SK-N-DZ (cell line): ENCODE data around the gene MZB1. TPM values are rescaled to one million over a fixed set of nuclear protein-coding genes. Genes with fewer than 3 reads are reported as not detected.

ENCODE experiments used
- DNase-seq: peaks from one replicate; pipeline ENCODE4 v3.0.0-alpha.2; 2015; ENCODE audit warnings: low spot score
- polyA plus RNA-seq, 2 experiments: library from polyadenylated mRNA; depleted of rRNA; stranded (reverse); fragments of >200 nt; gene quantifications; 2 replicates each; pipeline ENCODE4 v1.2.3, GENCODE V29; 2014

MZB1 gene
- not detected in 2 replicates for polyA plus RNA-seq (2014; cell fraction: cytosol; rRNA removed)
- polyA plus RNA-seq (2014; cell fraction: nucleus; rRNA removed), result not detected in 2 replicates

- no peak for DNase-seq
These were observed at the start of gene MZB1 for GRCh38 chr5:139389701-139390638. MZB1 (minus strand) TSS chr5:139389913; CDS start chr5:139389856, 57 bp downstream.

- DNase-seq, result peak; percentile 95
These were observed 49.5 kb upstream of the MZB1 start, which contains the start of gene DNAJC18 for GRCh38 chr5:139439013-139439903. DNAJC18 (minus strand) TSS chr5:139439525; CDS start chr5:139439445, 80 bp downstream.

GRCh38 chr5:139438707-139439012, 48.9 kb upstream of the MZB1 start:
- DNase-seq, result no peak

- no peak for DNase-seq
These were observed 46.0 kb upstream of the MZB1 start for GRCh38 chr5:139435676-139436075.

GRCh38 chr5:139431706-139432105, 42.0 kb upstream of the MZB1 start:
- DNase-seq, result no peak

GRCh38 chr5:139430015-139430414, 40.3 kb upstream of the MZB1 start:
- no peak for DNase-seq

GRCh38 chr5:139426203-139426885, 36.6 kb upstream of the MZB1 start:
- no peak for DNase-seq

GRCh38 chr5:139425497-139425896, 35.8 kb upstream of the MZB1 start:
- DNase-seq, result no peak

- peak; percentile 66 for DNase-seq
These were observed 32.7 kb upstream of the MZB1 start for GRCh38 chr5:139422307-139422893.

- no peak for DNase-seq
These were observed 29.8 kb upstream of the MZB1 start for GRCh38 chr5:139419226-139420192.

- no peak for DNase-seq
These were observed 29.1 kb upstream of the MZB1 start for GRCh38 chr5:139418793-139419192.

- no peak for DNase-seq
These were observed 27.5 kb upstream of the MZB1 start for GRCh38 chr5:139417214-139417613.

GRCh38 chr5:139416651-139417050, 26.9 kb upstream of the MZB1 start:
- no peak for DNase-seq

GRCh38 chr5:139415869-139416268, 26.2 kb upstream of the MZB1 start:
- no peak for DNase-seq

GRCh38 chr5:139415221-139415861, 25.6 kb upstream of the MZB1 start:
- no peak for DNase-seq

GRCh38 chr5:139414581-139415130, 24.9 kb upstream of the MZB1 start:
- DNase-seq, result no peak

GRCh38 chr5:139413963-139414362, 24.2 kb upstream of the MZB1 start:
- no peak for DNase-seq

GRCh38 chr5:139413153-139413552, 23.4 kb upstream of the MZB1 start:
- DNase-seq, result no peak
